ENCODE results near the gene MAGIX.
"Not testable (repeated sequence)": the region's sequence is repeated elsewhere in the genome, so short reads cannot be mapped to it uniquely, and the experiment has no call there.

Gene MAGIX

GRCh38 chrX:49166914-49167739 lies 4.6 kb downstream of the MAGIX start:
- H3K4me3 ChIP-seq (ENCODE audit: low read length), result peak overlapping the region; percentile 54
- DNase-seq (ENCODE audit: low read depth), result peak; percentile 74
- TF ChIP-seq, protein P1, sequence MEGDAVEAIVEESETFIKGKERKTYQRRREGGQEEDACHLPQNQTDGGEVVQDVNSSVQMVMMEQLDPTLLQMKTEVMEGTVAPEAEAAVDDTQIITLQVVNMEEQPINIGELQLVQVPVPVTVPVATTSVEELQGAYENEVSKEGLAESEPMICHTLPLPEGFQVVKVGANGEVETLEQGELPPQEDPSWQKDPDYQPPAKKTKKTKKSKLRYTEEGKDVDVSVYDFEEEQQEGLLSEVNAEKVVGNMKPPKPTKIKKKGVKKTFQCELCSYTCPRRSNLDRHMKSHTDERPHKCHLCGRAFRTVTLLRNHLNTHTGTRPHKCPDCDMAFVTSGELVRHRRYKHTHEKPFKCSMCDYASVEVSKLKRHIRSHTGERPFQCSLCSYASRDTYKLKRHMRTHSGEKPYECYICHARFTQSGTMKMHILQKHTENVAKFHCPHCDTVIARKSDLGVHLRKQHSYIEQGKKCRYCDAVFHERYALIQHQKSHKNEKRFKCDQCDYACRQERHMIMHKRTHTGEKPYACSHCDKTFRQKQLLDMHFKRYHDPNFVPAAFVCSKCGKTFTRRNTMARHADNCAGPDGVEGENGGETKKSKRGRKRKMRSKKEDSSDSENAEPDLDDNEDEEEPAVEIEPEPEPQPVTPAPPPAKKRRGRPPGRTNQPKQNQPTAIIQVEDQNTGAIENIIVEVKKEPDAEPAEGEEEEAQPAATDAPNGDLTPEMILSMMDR (IDR thresholded peaks at IDR 0.05; ENCODE audit: insufficient read depth, low read depth, low read length, missing control alignments), result no peak

GRCh38 chrX:49167740-49168108 lies 5.2 kb downstream of the MAGIX start:
- TF ChIP-seq, protein P1 (IDR thresholded peaks at IDR 0.05; ENCODE audit: insufficient read depth, low read depth, low read length, missing control alignments), result no peak
- H3K4me3 ChIP-seq (ENCODE audit: low read length), result peak overlapping the region; percentile 54
- DNase-seq (ENCODE audit: low read depth), result no peak

GRCh38 chrX:49171752-49172279 lies 9.3 kb downstream of the MAGIX start, which contains the start of gene PLP2:
Gene PLP2, plus strand, starts transcription at chrX:49171898. Its CDS starts 103 bp downstream, at chrX:49172001.
- peak; percentile 78 for DNase-seq (ENCODE audit: low read depth)
- H3K4me3 ChIP-seq (ENCODE audit: low read length), result peak within 1 kb of the TSS; percentile 51
- TF ChIP-seq, protein P1 (IDR thresholded peaks at IDR 0.05; ENCODE audit: insufficient read depth, low read depth, low read length, missing control alignments), result no peak

GRCh38 chrX:49172280-49172780 lies 9.8 kb downstream of the MAGIX start:
- DNase-seq (ENCODE audit: low read depth), result peak; percentile 81

GRCh38 chrX:49173544-49173943 lies 11.0 kb downstream of the MAGIX start:
- not testable (repeated sequence) for DNase-seq (ENCODE audit: low read depth)

More at GRCh38 chrX:49172280-49172780, 9.8 kb downstream of the MAGIX start:
- H3K4me3 ChIP-seq (ENCODE audit: low read length), result peak overlapping the region; percentile 51
- TF ChIP-seq, protein P1 (IDR thresholded peaks at IDR 0.05; ENCODE audit: insufficient read depth, low read depth, low read length, missing control alignments), result no peak

DNA sequence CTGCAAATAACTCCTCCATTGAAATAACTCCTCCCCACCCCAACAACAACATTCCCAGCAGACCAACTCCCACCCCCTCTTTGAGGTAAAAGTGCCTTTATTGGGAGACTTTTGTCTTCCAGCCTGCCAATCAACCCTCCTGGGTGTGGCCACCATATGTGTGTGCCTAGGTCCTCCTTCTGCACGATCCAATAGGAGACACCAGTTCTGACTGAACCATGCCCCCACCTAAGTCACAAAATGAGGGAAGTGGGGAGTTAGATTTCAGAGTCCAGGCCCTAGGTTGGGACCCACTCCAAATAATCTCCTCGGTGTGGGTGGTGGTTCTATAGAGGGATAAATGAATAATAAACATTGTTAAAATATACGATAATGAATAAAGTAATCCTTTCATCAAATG lies 12.2 kb downstream of the MAGIX start:
- peak; percentile 47 for DNase-seq (ENCODE audit: low read depth)
- no peak overlapping the region for H3K4me3 ChIP-seq (ENCODE audit: low read length)
- TF ChIP-seq, protein P1 (IDR thresholded peaks at IDR 0.05; ENCODE audit: insufficient read depth, low read depth, low read length, missing control alignments), result no peak

More at GRCh38 chrX:49173544-49173943, 11.0 kb downstream of the MAGIX start:
- peak overlapping the region; percentile 51 for H3K4me3 ChIP-seq (ENCODE audit: low read length)

DNA sequence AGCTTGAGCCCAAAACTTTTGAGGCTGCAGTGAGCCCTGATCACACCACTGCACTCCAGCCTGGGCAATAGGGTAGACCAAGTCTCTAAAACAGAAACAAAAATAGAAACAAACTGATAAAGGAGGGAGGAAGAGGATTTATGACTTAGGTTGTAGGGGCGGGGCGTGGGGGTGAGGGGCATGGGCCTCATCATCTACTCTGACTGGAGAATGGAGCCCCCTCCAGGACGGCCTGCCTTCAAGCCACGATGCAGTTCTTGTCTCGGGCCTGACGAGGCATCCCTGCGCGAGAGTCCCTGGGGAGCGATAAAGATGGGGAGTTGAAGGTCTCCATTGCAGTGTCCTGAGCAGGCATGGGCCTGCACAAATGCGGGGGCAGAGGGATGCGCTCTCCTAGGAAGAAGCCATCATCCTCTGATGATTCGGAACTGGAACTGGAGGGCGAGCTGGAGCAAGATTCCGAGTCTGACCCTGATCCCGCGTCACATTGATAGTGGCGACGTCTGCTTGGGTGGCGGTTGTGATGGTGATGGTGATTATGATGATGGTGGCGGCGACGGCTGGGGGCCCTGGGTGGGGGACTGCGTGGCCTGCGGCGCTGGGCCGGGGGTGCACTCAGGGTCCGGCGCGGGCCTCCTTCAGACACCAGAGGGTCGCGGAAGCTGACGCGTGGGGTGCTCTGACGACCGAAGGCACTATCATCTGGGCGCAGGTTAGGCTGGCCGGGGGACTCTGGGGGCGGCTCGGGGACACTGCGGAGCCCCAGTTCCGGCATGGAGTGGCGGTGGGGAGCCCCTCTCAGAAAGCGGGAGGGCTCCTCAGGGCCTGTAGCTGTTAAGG lies 13.1 kb downstream of the MAGIX start:
- TF ChIP-seq, protein P1 (IDR thresholded peaks at IDR 0.05; ENCODE audit: insufficient read depth, low read depth, low read length, missing control alignments), result no peak
- no peak overlapping the region for H3K4me3 ChIP-seq (ENCODE audit: low read length)
- DNase-seq (ENCODE audit: low read depth), result no peak
